Measurements from ENCODE around the gene BOD1. TPM values are rescaled to one million over a fixed set of nuclear protein-coding genes. Genes with fewer than 3 reads are reported as not detected.
"Not testable (repeated sequence)": the region's sequence is repeated elsewhere in the genome, so short reads cannot be mapped to it uniquely, and the experiment has no call there.

BOD1 gene
- total and polyA plus RNA-seq, 7 donors, result 57.0 to 295 (median 120) TPM

GRCh38 chr5:173590436-173591055, 25.9 kb downstream of the BOD1 start:
- TF ChIP-seq, protein P1, sequence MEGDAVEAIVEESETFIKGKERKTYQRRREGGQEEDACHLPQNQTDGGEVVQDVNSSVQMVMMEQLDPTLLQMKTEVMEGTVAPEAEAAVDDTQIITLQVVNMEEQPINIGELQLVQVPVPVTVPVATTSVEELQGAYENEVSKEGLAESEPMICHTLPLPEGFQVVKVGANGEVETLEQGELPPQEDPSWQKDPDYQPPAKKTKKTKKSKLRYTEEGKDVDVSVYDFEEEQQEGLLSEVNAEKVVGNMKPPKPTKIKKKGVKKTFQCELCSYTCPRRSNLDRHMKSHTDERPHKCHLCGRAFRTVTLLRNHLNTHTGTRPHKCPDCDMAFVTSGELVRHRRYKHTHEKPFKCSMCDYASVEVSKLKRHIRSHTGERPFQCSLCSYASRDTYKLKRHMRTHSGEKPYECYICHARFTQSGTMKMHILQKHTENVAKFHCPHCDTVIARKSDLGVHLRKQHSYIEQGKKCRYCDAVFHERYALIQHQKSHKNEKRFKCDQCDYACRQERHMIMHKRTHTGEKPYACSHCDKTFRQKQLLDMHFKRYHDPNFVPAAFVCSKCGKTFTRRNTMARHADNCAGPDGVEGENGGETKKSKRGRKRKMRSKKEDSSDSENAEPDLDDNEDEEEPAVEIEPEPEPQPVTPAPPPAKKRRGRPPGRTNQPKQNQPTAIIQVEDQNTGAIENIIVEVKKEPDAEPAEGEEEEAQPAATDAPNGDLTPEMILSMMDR (IDR thresholded peaks at IDR 0.05), result no peak
- WGBS, 3 donors, result 47 to 55% (median 51%) methylated on average over 8 of the region's 8 CpGs
- peaks cover 10% of the 10 kb centered on the region for H3K9me3 ChIP-seq
- no peak overlapping the region for H3K27ac ChIP-seq
- H3K27me3 ChIP-seq (ENCODE audit: insufficient read depth in 3 of 3, low read length in 2 of 3), result no peaks in the 10 kb centered on the region
- no peak for ATAC-seq
- H3K36me3 ChIP-seq (ENCODE audit: insufficient read depth in 1 of 2, low read depth in 1 of 2), result no peaks in the 10 kb centered on the region
- intact Hi-C loops (cut with DNase I), result no loop called here
- no peak for DNase-seq
- H3K4me1 ChIP-seq, result no peaks in the 10 kb centered on the region
- no peak overlapping the region for H3K4me3 ChIP-seq

DNA sequence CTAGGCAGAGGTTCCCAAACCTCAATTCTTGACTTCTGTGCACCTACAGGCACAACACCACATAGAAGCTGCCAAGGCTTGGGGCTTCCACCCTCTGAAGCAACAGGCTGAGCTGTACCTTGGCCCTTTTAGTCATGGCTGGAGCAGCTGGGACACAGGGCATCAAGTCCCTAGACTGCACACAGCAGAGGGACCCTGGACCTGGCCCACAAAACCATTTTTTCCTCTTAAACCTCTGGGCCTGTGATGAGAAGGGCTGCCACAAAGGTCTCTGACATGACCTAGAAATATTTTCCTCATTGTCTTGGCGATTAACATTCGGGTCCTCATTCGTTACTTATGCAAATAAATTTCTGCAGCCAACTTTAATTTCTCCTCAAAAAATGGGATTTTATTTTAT, 30.3 kb downstream of the BOD1 start:
- DNase-seq; H3K27ac ChIP-seq; H3K4me1 ChIP-seq; H3K27me3 ChIP-seq (ENCODE audit: insufficient read depth in 3 of 3, low read length in 2 of 3); ATAC-seq; H3K9me3 ChIP-seq; H3K36me3 ChIP-seq (ENCODE audit: insufficient read depth in 1 of 2, low read depth in 1 of 2); H3K4me3 ChIP-seq; intact Hi-C loops (cut with DNase I): not testable (repeated sequence)
- WGBS, 3 donors, result 95 to 99% (median 95%) methylated on average over 3 of the region's 3 CpGs

DNA sequence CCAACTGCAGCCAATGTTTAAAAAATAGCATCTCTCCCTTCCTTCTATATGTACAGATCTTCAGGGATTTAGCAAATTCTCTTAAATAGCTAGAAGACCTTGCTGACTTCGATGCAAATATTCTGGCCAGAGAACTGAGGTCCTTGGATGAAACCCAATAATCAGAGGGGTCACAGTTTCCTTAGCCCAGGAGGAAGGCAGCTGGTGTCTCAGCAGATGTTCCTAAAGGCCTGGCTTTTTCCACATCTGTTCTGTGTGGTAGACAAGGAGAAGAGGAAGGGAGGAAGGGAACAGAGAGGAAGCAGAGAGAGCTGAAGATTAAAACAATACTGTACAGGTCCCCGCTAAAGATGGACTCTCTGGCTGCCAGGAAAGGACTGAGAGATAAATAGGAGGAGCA, 33.1 kb downstream of the BOD1 start:
- WGBS, 3 donors, result 18 to 26% (median 23%) methylated on average over 2 of the region's 2 CpGs
- H3K27me3 ChIP-seq (ENCODE audit: insufficient read depth in 3 of 3, low read length in 2 of 3), result no peaks in the 10 kb centered on the region
- no peak overlapping the region for H3K27ac ChIP-seq
- peaks cover 8% of the 10 kb centered on the region for H3K9me3 ChIP-seq
- TF ChIP-seq, protein P1 (IDR thresholded peaks at IDR 0.05), result no peak
- no peaks in the 10 kb centered on the region for H3K36me3 ChIP-seq (ENCODE audit: insufficient read depth in 1 of 2, low read depth in 1 of 2)
- DNase-seq, result no peak
- no peak overlapping the region for H3K4me3 ChIP-seq
- H3K4me1 ChIP-seq, result no peaks in the 10 kb centered on the region
- ATAC-seq, result no peak
- intact Hi-C loops (cut with DNase I), result no loop called here

GRCh38 chr5:173582216-173583111, 34.0 kb downstream of the BOD1 start:
- no peak overlapping the region for H3K27ac ChIP-seq
- intact Hi-C loops (cut with DNase I), result no loop called here
- H3K9me3 ChIP-seq, result peaks cover 8% of the 10 kb centered on the region
- ATAC-seq (peak in 2 of 4 donors; percentile 35 to 36), DNase-seq (no peak)
- WGBS, 3 donors, result 57 to 59% (median 58%) methylated on average over 12 of the region's 12 CpGs
- no peaks in the 10 kb centered on the region for H3K36me3 ChIP-seq (ENCODE audit: insufficient read depth in 1 of 2, low read depth in 1 of 2)
- H3K4me3 ChIP-seq, result no peak overlapping the region
- no peaks in the 10 kb centered on the region for H3K4me1 ChIP-seq
- no peaks in the 10 kb centered on the region for H3K27me3 ChIP-seq (ENCODE audit: insufficient read depth in 3 of 3, low read length in 2 of 3)
- TF ChIP-seq, protein P1 (IDR thresholded peaks at IDR 0.05), result no peak

GRCh38 chr5:173581408-173582215, 34.8 kb downstream of the BOD1 start:
- H3K36me3 ChIP-seq (ENCODE audit: insufficient read depth in 1 of 2, low read depth in 1 of 2), result no peaks in the 10 kb centered on the region
- no peaks in the 10 kb centered on the region for H3K27me3 ChIP-seq (ENCODE audit: insufficient read depth in 3 of 3, low read length in 2 of 3)
- ATAC-seq (peak in 2 of 4 donors; percentile 59 to 70), DNase-seq (no peak)
- H3K4me3 ChIP-seq, result no peak overlapping the region
- intact Hi-C loops (cut with DNase I), result no loop called here
- WGBS, 3 donors, result 67 to 68% (median 68%) methylated on average over 17 of the region's 17 CpGs
- TF ChIP-seq, protein P1 (IDR thresholded peaks at IDR 0.05), result peak; percentile 61
- no peak overlapping the region for H3K27ac ChIP-seq
- no peaks in the 10 kb centered on the region for H3K4me1 ChIP-seq
- H3K9me3 ChIP-seq, result peaks cover 8% of the 10 kb centered on the region

All from psoas muscle (tissue), 8 donors.